ENCODE data around the gene HNMT.

DNA sequence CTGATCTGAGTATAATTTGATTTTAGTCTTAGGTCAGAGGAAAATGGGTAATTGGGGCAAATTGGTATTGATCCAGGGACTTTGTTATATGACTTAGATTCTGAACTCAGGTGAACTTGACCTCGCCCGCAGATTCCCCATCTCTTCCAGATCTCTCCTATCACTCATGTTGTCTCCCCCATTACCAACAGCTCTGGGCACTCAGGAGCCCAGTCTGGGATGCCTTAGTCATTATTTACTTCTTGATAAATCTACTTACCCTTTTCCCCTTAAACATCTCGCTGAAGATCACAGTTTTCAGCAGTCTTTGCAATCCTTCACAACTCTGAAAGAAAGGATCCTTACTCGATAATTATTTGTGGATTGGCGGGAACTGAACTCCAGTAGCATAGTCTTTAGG, 19.6 kb upstream of the HNMT start:
- TF ChIP-seq, protein P1, sequence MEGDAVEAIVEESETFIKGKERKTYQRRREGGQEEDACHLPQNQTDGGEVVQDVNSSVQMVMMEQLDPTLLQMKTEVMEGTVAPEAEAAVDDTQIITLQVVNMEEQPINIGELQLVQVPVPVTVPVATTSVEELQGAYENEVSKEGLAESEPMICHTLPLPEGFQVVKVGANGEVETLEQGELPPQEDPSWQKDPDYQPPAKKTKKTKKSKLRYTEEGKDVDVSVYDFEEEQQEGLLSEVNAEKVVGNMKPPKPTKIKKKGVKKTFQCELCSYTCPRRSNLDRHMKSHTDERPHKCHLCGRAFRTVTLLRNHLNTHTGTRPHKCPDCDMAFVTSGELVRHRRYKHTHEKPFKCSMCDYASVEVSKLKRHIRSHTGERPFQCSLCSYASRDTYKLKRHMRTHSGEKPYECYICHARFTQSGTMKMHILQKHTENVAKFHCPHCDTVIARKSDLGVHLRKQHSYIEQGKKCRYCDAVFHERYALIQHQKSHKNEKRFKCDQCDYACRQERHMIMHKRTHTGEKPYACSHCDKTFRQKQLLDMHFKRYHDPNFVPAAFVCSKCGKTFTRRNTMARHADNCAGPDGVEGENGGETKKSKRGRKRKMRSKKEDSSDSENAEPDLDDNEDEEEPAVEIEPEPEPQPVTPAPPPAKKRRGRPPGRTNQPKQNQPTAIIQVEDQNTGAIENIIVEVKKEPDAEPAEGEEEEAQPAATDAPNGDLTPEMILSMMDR (IDR thresholded peaks at IDR 0.05): no peak
- no peak for TF ChIP-seq POLR2A (IDR thresholded peaks at IDR 0.05)
